Measurements from ENCODE around the gene LPIN2.

GRCh38 chr18:2981212-2981728 lies 31.7 kb downstream of the LPIN2 start:
- no peak for TF ChIP-seq CTCF (IDR thresholded peaks at IDR 0.05)
- no peak for TF ChIP-seq POLR2A (IDR thresholded peaks at IDR 0.05)

All from breast epithelium (tissue), 3 donors.